SK-N-SH (cell line): Measurements from ENCODE around the gene RHCE. TPM values are rescaled to one million over a fixed set of nuclear protein-coding genes. Genes with fewer than 3 reads are reported as not detected.

ENCODE experiments used
- CTCF ChIA-PET: fragments of 300-600, 350-600 bp; formaldehyde crosslinking; extraction: SDS; loops from one replicate; lab custom pipeline; 2021; lab: Yijun Ruan, JAX
- POLR2A ChIA-PET: fragments of 350-600 bp; sonication (Branson Sonifier 250); formaldehyde crosslinking; extraction: SDS; loops from one replicate; lab custom pipeline; 2020; ENCODE audit warnings: antibody characterized with exemption, inconsistent platforms; lab: Yijun Ruan, JAX
- DNase-seq: peaks from one replicate; pipeline ENCODE4 v3.0.0; 2012
- H2AFZ ChIP-seq: fragments of 200-600 bp; sonication (generic); 2 replicates; pipeline ENCODE4 v1.8.1; 2016; ENCODE audit warnings: antibody characterized with exemption, mild to moderate bottlenecking, low read depth
- H3F3A ChIP-seq: fragments of 200-600 bp; sonication (generic); replicated peaks from 2 replicates; pipeline ENCODE3; 2016; ENCODE audit warnings: antibody characterized with exemption, mild to moderate bottlenecking; ENCODE audit not compliant: insufficient read depth
- H3K27ac ChIP-seq, 2 experiments: fragments of 200-500 bp in 1 of 2; fragments of 200-600 bp in 1 of 2; sonication (Bioruptor generic) in 1 of 2; sonication (generic), shearing (Covaris generic) in 1 of 2; 2 replicates each; pipeline versions ENCODE4 v1.5.1 to v1.6.1; 2014 to 2016; ENCODE audit warnings: low read depth in 2 of 2, inconsistent platforms in 1 of 2, low read length in 1 of 2, mild to moderate bottlenecking in 1 of 2, mixed read lengths in 1 of 2
- H3K27me3 ChIP-seq: fragments of 200-600 bp; sonication (generic), shearing (Covaris generic); 2 replicates; pipeline ENCODE4 v1.6.1; 2016; ENCODE audit warnings: mixed run types; ENCODE audit not compliant: insufficient read depth
- H3K36me3 ChIP-seq, 2 experiments: fragments of 200-500 bp in 1 of 2; fragments of 200-600 bp in 1 of 2; sonication (Bioruptor generic) in 1 of 2; sonication (generic) in 1 of 2; replicated peaks in 1 of 2; 2 replicates each; pipeline versions ENCODE3 to v1.5.1; 2014 to 2016; ENCODE audit warnings: low read length in 1 of 2, mild to moderate bottlenecking in 1 of 2; ENCODE audit not compliant: insufficient read depth in 2 of 2, control insufficient read depth in 1 of 2
- H3K4me1 ChIP-seq, 2 experiments: fragments of 200-500 bp in 1 of 2; fragments of 200-600 bp in 1 of 2; sonication (Bioruptor generic) in 1 of 2; sonication (generic), shearing (Covaris generic) in 1 of 2; 2 replicates each; pipeline versions ENCODE4 v1.5.1 to v1.6.1; 2014 to 2016; ENCODE audit warnings: low read depth in 1 of 2, low read length in 1 of 2, mixed run types in 1 of 2; ENCODE audit not compliant: insufficient read depth in 2 of 2, control insufficient read depth in 1 of 2
- H3K4me2 ChIP-seq: fragments of 200-600 bp; sonication (generic), shearing (Covaris generic); 2 replicates; pipeline ENCODE4 v1.6.1; 2017; ENCODE audit warnings: mixed run types
- H3K4me3 ChIP-seq, 2 experiments: fragments of 200-500 bp in 1 of 2; fragments of 200-600 bp in 1 of 2; sonication (Bioruptor generic) in 1 of 2; sonication (generic), shearing (Covaris generic) in 1 of 2; 2 replicates each; pipeline versions ENCODE4 v1.5.1 to v1.8.1; 2014 to 2016; ENCODE audit warnings: low read depth in 2 of 2, inconsistent platforms in 1 of 2, low read length in 1 of 2, mild to moderate bottlenecking in 1 of 2, mixed read lengths in 1 of 2, moderate library complexity in 1 of 2
- H3K79me2 ChIP-seq: fragments of 200-600 bp; sonication (generic); 2 replicates; pipeline ENCODE4 v1.8.1; 2017; ENCODE audit warnings: mild to moderate bottlenecking; ENCODE audit not compliant: insufficient read depth
- H3K9ac ChIP-seq: fragments of 200-600 bp; sonication (generic); 2 replicates; pipeline ENCODE4 v1.6.1; 2017; ENCODE audit warnings: mixed run types
- H3K9me2 ChIP-seq: fragments of 200-600 bp; sonication (generic); 2 replicates; pipeline ENCODE4 v1.6.1; 2017; ENCODE audit warnings: mixed run types
- H3K9me3 ChIP-seq: fragments of 200-600 bp; sonication (generic); 2 replicates; pipeline ENCODE4 v1.6.1; 2017; ENCODE audit warnings: mixed run types, mild to moderate bottlenecking, moderate library complexity
- H4K20me1 ChIP-seq: fragments of 200-600 bp; sonication (generic); 2 replicates; pipeline ENCODE4 v1.6.1; 2017; ENCODE audit warnings: mild to moderate bottlenecking, mixed run types; ENCODE audit not compliant: insufficient read depth
- CHD2 ChIP-seq: fragments of 150-350 bp; IDR thresholded peaks from 2 replicates; pipeline ENCODE4 v1.6.1; 2018; ENCODE audit warnings: low read length; ENCODE audit not compliant: partially characterized antibody
- CTCF ChIP-seq: fragments of 200-600 bp; sonication (generic); IDR thresholded peaks from 2 replicates; pipeline ENCODE4 v1.6.1; 2017; ENCODE audit warnings: antibody characterized with exemption, mild to moderate bottlenecking, moderate library complexity
- EP300 ChIP-seq, 2 experiments: IDR thresholded peaks; 2 replicates each; pipeline versions ENCODE4 v1.4.0 to v1.6.1; 2012; ENCODE audit warnings: borderline replicate concordance in 1 of 2, low read depth in 1 of 2, low read length in 1 of 2
- EZH2phosphoT487 ChIP-seq: fragments of 200-600 bp; sonication (generic); IDR thresholded peaks from 2 replicates; pipeline ENCODE4 v1.6.1; 2017; ENCODE audit warnings: low read depth, mixed run types, mild to moderate bottlenecking, antibody characterized with exemption, moderate library complexity, borderline replicate concordance
- JUND ChIP-seq: IDR thresholded peaks from 2 replicates; pipeline ENCODE4 v1.4.0; 2012
- MEF2A ChIP-seq: IDR thresholded peaks from 2 replicates; pipeline ENCODE4 v1.4.0; 2012; ENCODE audit warnings: low read depth, borderline replicate concordance
- NFIC ChIP-seq: IDR thresholded peaks from 2 replicates; pipeline ENCODE4 v1.4.0; 2012; ENCODE audit warnings: borderline replicate concordance
- NRF1 ChIP-seq: IDR thresholded peaks from 2 replicates; pipeline ENCODE4 v1.6.1; 2012; ENCODE audit warnings: low read depth, mild to moderate bottlenecking, low read length
- PBX3 ChIP-seq: IDR thresholded peaks from 2 replicates; pipeline ENCODE4; 2012
- POLR2AphosphoS5 ChIP-seq: IDR thresholded peaks from 2 replicates; pipeline ENCODE4 v1.6.1; 2012; ENCODE audit warnings: low read depth, low read length
- RXRA ChIP-seq: IDR thresholded peaks from 2 replicates; pipeline ENCODE4 v1.4.0; 2012; ENCODE audit warnings: low read depth, mild to moderate bottlenecking, borderline replicate concordance
- TAF1 ChIP-seq: IDR thresholded peaks from 2 replicates; pipeline ENCODE4 v1.6.1; 2012; ENCODE audit warnings: low read depth, mild to moderate bottlenecking, low read length, moderate library complexity, borderline replicate concordance
- TCF12 ChIP-seq: IDR thresholded peaks from 2 replicates; pipeline ENCODE4 v1.4.0; 2012
- YY1 ChIP-seq: IDR thresholded peaks from 2 replicates; pipeline ENCODE4 v1.4.0; 2012; ENCODE audit warnings: low read depth, mild to moderate bottlenecking
- ZBTB33 ChIP-seq: IDR thresholded peaks from 2 replicates; pipeline ENCODE4 v1.4.0; 2012; ENCODE audit warnings: low read depth, borderline replicate concordance
- WGBS: methylation state at CpG from one replicate; pipeline ENCODE4 v1.1.6; 2017; ENCODE audit warnings: low lambda C conversion rate; 5-methylcytosine and 5-hydroxymethylcytosine counted together
- polyA plus RNA-seq, 3 experiments: library from polyadenylated mRNA; depleted of rRNA; stranded (reverse); fragments of >200 nt; gene quantifications; 2 replicates each; pipeline ENCODE4 v1.2.3, GENCODE V29; 2012
- TF ChIP-seq, protein P1 (sequence below): fragments of 150-350 bp; IDR thresholded peaks from 2 replicates; pipeline ENCODE4 v1.6.1; 2017; ENCODE audit warnings: antibody characterized with exemption, low read length, low read depth, borderline replicate concordance

The RHCE gene
- polyA plus RNA-seq, 1 of the 3 experiments (the other 2 are of a cell fraction): 0.54 TPM

DNA sequence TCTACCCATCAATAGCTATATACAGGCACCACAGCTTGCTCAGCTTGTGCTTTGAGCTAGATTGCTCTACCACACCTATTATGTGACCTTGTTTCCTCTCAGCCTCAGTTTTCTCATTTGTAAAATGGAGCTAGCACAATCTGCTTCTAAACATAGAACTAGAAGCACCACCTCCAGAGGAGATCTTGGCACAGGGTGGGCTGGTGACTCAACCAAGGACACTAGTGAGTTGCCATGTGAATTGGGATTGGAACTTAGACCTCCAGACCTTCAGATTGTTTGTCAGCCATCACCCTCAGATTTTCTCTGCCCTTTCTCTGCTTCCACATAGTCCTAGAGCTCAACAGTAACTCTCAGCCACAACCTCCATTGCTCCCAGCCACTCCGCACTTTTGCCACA is 7.1 kb upstream of the RHCE start:
- H3K9me2 ChIP-seq: no peaks in the 10 kb centered on the region
- H3K36me3 ChIP-seq: no peaks in the 10 kb centered on the region
- WGBS: 100% methylated on average over 1 of the region's 1 CpG
- no peak overlapping the region for H3K4me2 ChIP-seq
- CTCF ChIA-PET: interaction anchor here (0.5 to 2.2 kb wide), 5 partner anchors 24 to 1468 kb away, joined by 3 to 10 read pairs (median 4); no protein-coding TSS in a partner anchor
- no peaks in the 10 kb centered on the region for H3K9me3 ChIP-seq
- H3K9ac ChIP-seq: no peak overlapping the region
- H3K4me1 ChIP-seq: peaks cover 0 to 9% of the 10 kb centered on the region in 2 experiments; a peak in 3 of 4 replicates
- H3K27ac ChIP-seq: no peak overlapping the region
- H3K4me3 ChIP-seq: no peak overlapping the region
- peaks cover 9% of the 10 kb centered on the region for H4K20me1 ChIP-seq
- H3K27me3 ChIP-seq: no peaks in the 10 kb centered on the region
- DNase-seq: no peak
- TF ChIP-seq ZBTB33: no peak
- TF ChIP-seq MEF2A: no peak
- no peak for TF ChIP-seq PBX3
- no peak for TF ChIP-seq POLR2AphosphoS5
- TF ChIP-seq TCF12: no peak
- TF ChIP-seq EP300 (IDR thresholded peaks at IDR 0.05; ENCODE audit: borderline replicate concordance in 1 of 2, low read depth in 1 of 2, low read length in 1 of 2): no peak
- TF ChIP-seq CHD2: no peak
- TF ChIP-seq, protein P1, sequence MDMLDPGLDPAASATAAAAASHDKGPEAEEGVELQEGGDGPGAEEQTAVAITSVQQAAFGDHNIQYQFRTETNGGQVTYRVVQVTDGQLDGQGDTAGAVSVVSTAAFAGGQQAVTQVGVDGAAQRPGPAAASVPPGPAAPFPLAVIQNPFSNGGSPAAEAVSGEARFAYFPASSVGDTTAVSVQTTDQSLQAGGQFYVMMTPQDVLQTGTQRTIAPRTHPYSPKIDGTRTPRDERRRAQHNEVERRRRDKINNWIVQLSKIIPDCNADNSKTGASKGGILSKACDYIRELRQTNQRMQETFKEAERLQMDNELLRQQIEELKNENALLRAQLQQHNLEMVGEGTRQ: no peak
- TF ChIP-seq NRF1: no peak
- no peak for TF ChIP-seq TAF1
- TF ChIP-seq JUND: no peak
- TF ChIP-seq EZH2phosphoT487: no peak
- TF ChIP-seq CTCF: no peak
- TF ChIP-seq NFIC: no peak
- TF ChIP-seq YY1: no peak
- no peak for TF ChIP-seq RXRA
- no peaks in the 10 kb centered on the region for H3F3A ChIP-seq
- H2AFZ ChIP-seq: no peak overlapping the region
- POLR2A ChIA-PET: no interaction called here
- H3K79me2 ChIP-seq: peaks cover 20% of the 10 kb centered on the region
